ENCODE measurements around the gene SLAMF8.

SLAMF8 gene

GRCh38 chr1:159817276-159818041 is 9.2 kb upstream of the SLAMF8 start:
- Histone ChIP-seq H3K4me3 (ENCODE audit: low read length in 2 of 2) (no peak overlapping the region), H3K27me3 (ENCODE audit: control insufficient read depth in 2 of 2, insufficient read depth in 2 of 2, low read length in 2 of 2) (peaks cover 0 to 2% of the 10 kb centered on the region in 2 donors), H3K27ac (ENCODE audit: low read depth in 2 of 2, low read length in 2 of 2) (peak overlapping the region in 1 of 2 donors; percentile 49), H3K9ac (ENCODE audit: low read depth in 1 of 2, low read length in 2 of 2) (no peak overlapping the region), H3K4me1 (ENCODE audit: control insufficient read depth in 2 of 2, insufficient read depth in 2 of 2, low read length in 2 of 2) (peaks cover 0 to 2% of the 10 kb centered on the region in 2 donors), H3K9me3 (ENCODE audit: control insufficient read depth in 2 of 2, low read length in 2 of 2) (no peaks in the 10 kb centered on the region), H3K36me3 (ENCODE audit: control insufficient read depth in 2 of 2, insufficient read depth in 2 of 2, low read length in 2 of 2) (no peaks in the 10 kb centered on the region)

- no peak overlapping the region for H3K9ac ChIP-seq (ENCODE audit: low read depth in 1 of 2, low read length in 2 of 2)
- no peak overlapping the region for H3K4me3 ChIP-seq (ENCODE audit: low read length in 2 of 2)
- H3K4me1 ChIP-seq (ENCODE audit: control insufficient read depth in 2 of 2, insufficient read depth in 2 of 2, low read length in 2 of 2): peaks cover 0 to 5% of the 10 kb centered on the region in 2 donors
- H3K27ac ChIP-seq (ENCODE audit: low read depth in 2 of 2, low read length in 2 of 2): no peak overlapping the region
- H3K27me3 ChIP-seq (ENCODE audit: control insufficient read depth in 2 of 2, insufficient read depth in 2 of 2, low read length in 2 of 2): peaks cover 0 to 2% of the 10 kb centered on the region in 2 donors
- no peaks in the 10 kb centered on the region for H3K9me3 ChIP-seq (ENCODE audit: control insufficient read depth in 2 of 2, low read length in 2 of 2)
- no peaks in the 10 kb centered on the region for H3K36me3 ChIP-seq (ENCODE audit: control insufficient read depth in 2 of 2, insufficient read depth in 2 of 2, low read length in 2 of 2)
These were observed 5.4 kb upstream of the SLAMF8 start for GRCh38 chr1:159821171-159821867.

- H3K36me3 ChIP-seq (ENCODE audit: control insufficient read depth in 2 of 2, insufficient read depth in 2 of 2, low read length in 2 of 2): no peaks in the 10 kb centered on the region
- no peak overlapping the region for H3K4me3 ChIP-seq (ENCODE audit: low read length in 2 of 2)
- H3K27ac ChIP-seq (ENCODE audit: low read depth in 2 of 2, low read length in 2 of 2): no peak overlapping the region
- H3K9ac ChIP-seq (ENCODE audit: low read depth in 1 of 2, low read length in 2 of 2): no peak overlapping the region
- no peaks in the 10 kb centered on the region for H3K9me3 ChIP-seq (ENCODE audit: control insufficient read depth in 2 of 2, low read length in 2 of 2)
- H3K27me3 ChIP-seq (ENCODE audit: control insufficient read depth in 2 of 2, insufficient read depth in 2 of 2, low read length in 2 of 2): peaks cover 0 to 2% of the 10 kb centered on the region in 2 donors
- peaks cover 0 to 10% of the 10 kb centered on the region in 2 donors for H3K4me1 ChIP-seq (ENCODE audit: control insufficient read depth in 2 of 2, insufficient read depth in 2 of 2, low read length in 2 of 2)
These were observed 3.3 kb upstream of the SLAMF8 start for GRCh38 chr1:159823406-159823805.

GRCh38 chr1:159825564-159825963 is 1.1 kb upstream of the SLAMF8 start:
- H3K27ac ChIP-seq (ENCODE audit: low read depth in 2 of 2, low read length in 2 of 2): peak overlapping the region in 1 of 2 donors; percentile 34

GRCh38 chr1:159827102-159827490 is 423 bp downstream of the SLAMF8 start:
- peak overlapping the region in 1 of 2 donors; percentile 14 for H3K9ac ChIP-seq (ENCODE audit: low read depth in 1 of 2, low read length in 2 of 2)
- peaks cover 0 to 8% of the 10 kb centered on the region in 2 donors for H3K4me1 ChIP-seq (ENCODE audit: control insufficient read depth in 2 of 2, insufficient read depth in 2 of 2, low read length in 2 of 2)

More at GRCh38 chr1:159825564-159825963, 1.1 kb upstream of the SLAMF8 start:
- Histone ChIP-seq H3K4me1 (ENCODE audit: control insufficient read depth in 2 of 2, insufficient read depth in 2 of 2, low read length in 2 of 2) (peaks cover 0 to 10% of the 10 kb centered on the region in 2 donors), H3K9me3 (ENCODE audit: control insufficient read depth in 2 of 2, low read length in 2 of 2) (no peaks in the 10 kb centered on the region), H3K36me3 (ENCODE audit: control insufficient read depth in 2 of 2, insufficient read depth in 2 of 2, low read length in 2 of 2) (no peaks in the 10 kb centered on the region), H3K27me3 (ENCODE audit: control insufficient read depth in 2 of 2, insufficient read depth in 2 of 2, low read length in 2 of 2) (peaks cover 0 to 2% of the 10 kb centered on the region in 2 donors), H3K9ac (ENCODE audit: low read depth in 1 of 2, low read length in 2 of 2) (no peak overlapping the region), H3K4me3 (ENCODE audit: low read length in 2 of 2) (no peak overlapping the region)

GRCh38 chr1:159827549-159827948 is 876 bp downstream of the SLAMF8 start:
- Histone ChIP-seq H3K9ac (ENCODE audit: low read depth in 1 of 2, low read length in 2 of 2) (peak overlapping the region in 1 of 2 donors; percentile 14), H3K9me3 (ENCODE audit: control insufficient read depth in 2 of 2, low read length in 2 of 2) (no peaks in the 10 kb centered on the region), H3K4me1 (ENCODE audit: control insufficient read depth in 2 of 2, insufficient read depth in 2 of 2, low read length in 2 of 2) (peaks cover 0 to 8% of the 10 kb centered on the region in 2 donors), H3K36me3 (ENCODE audit: control insufficient read depth in 2 of 2, insufficient read depth in 2 of 2, low read length in 2 of 2) (no peaks in the 10 kb centered on the region), H3K27ac (ENCODE audit: low read depth in 2 of 2, low read length in 2 of 2) (no peak overlapping the region), H3K4me3 (ENCODE audit: low read length in 2 of 2) (peak overlapping the region; percentile 1 to 45), H3K27me3 (ENCODE audit: control insufficient read depth in 2 of 2, insufficient read depth in 2 of 2, low read length in 2 of 2) (no peaks in the 10 kb centered on the region)

More at GRCh38 chr1:159827102-159827490, 423 bp downstream of the SLAMF8 start:
- peak overlapping the region in 1 of 2 donors; percentile 20 for H3K27ac ChIP-seq (ENCODE audit: low read depth in 2 of 2, low read length in 2 of 2)
- H3K36me3 ChIP-seq (ENCODE audit: control insufficient read depth in 2 of 2, insufficient read depth in 2 of 2, low read length in 2 of 2): no peaks in the 10 kb centered on the region
- H3K4me3 ChIP-seq (ENCODE audit: low read length in 2 of 2): peak overlapping the region; percentile 30 to 45
- H3K9me3 ChIP-seq (ENCODE audit: control insufficient read depth in 2 of 2, low read length in 2 of 2): no peaks in the 10 kb centered on the region
- no peaks in the 10 kb centered on the region for H3K27me3 ChIP-seq (ENCODE audit: control insufficient read depth in 2 of 2, insufficient read depth in 2 of 2, low read length in 2 of 2)

- Histone ChIP-seq H3K4me3 (ENCODE audit: low read length in 2 of 2) (peak overlapping the region; percentile 20 to 41), H3K27ac (ENCODE audit: low read depth in 2 of 2, low read length in 2 of 2) (no peak overlapping the region), H3K27me3 (ENCODE audit: control insufficient read depth in 2 of 2, insufficient read depth in 2 of 2, low read length in 2 of 2) (no peaks in the 10 kb centered on the region), H3K4me1 (ENCODE audit: control insufficient read depth in 2 of 2, insufficient read depth in 2 of 2, low read length in 2 of 2) (peaks cover 0 to 8% of the 10 kb centered on the region in 2 donors), H3K9ac (ENCODE audit: low read depth in 1 of 2, low read length in 2 of 2) (no peak overlapping the region), H3K36me3 (ENCODE audit: control insufficient read depth in 2 of 2, insufficient read depth in 2 of 2, low read length in 2 of 2) (no peaks in the 10 kb centered on the region), H3K9me3 (ENCODE audit: control insufficient read depth in 2 of 2, low read length in 2 of 2) (no peaks in the 10 kb centered on the region)
These were observed 1.5 kb downstream of the SLAMF8 start for GRCh38 chr1:159828176-159828575.

- H3K4me1 ChIP-seq (ENCODE audit: control insufficient read depth in 2 of 2, insufficient read depth in 2 of 2, low read length in 2 of 2): peaks cover 0 to 8% of the 10 kb centered on the region in 2 donors
- H3K27me3 ChIP-seq (ENCODE audit: control insufficient read depth in 2 of 2, insufficient read depth in 2 of 2, low read length in 2 of 2): no peaks in the 10 kb centered on the region
- H3K9me3 ChIP-seq (ENCODE audit: control insufficient read depth in 2 of 2, low read length in 2 of 2): no peaks in the 10 kb centered on the region
- H3K9ac ChIP-seq (ENCODE audit: low read depth in 1 of 2, low read length in 2 of 2): no peak overlapping the region
- H3K4me3 ChIP-seq (ENCODE audit: low read length in 2 of 2): peak overlapping the region in 1 of 2 donors; percentile 41
- no peak overlapping the region for H3K27ac ChIP-seq (ENCODE audit: low read depth in 2 of 2, low read length in 2 of 2)
- no peaks in the 10 kb centered on the region for H3K36me3 ChIP-seq (ENCODE audit: control insufficient read depth in 2 of 2, insufficient read depth in 2 of 2, low read length in 2 of 2)
These were observed 2.1 kb downstream of the SLAMF8 start for GRCh38 chr1:159828581-159829272.

GRCh38 chr1:159829273-159829634 is 2.6 kb downstream of the SLAMF8 start:
- no peaks in the 10 kb centered on the region for H3K36me3 ChIP-seq (ENCODE audit: control insufficient read depth in 2 of 2, insufficient read depth in 2 of 2, low read length in 2 of 2)
- no peaks in the 10 kb centered on the region for H3K27me3 ChIP-seq (ENCODE audit: control insufficient read depth in 2 of 2, insufficient read depth in 2 of 2, low read length in 2 of 2)
- no peak overlapping the region for H3K9ac ChIP-seq (ENCODE audit: low read depth in 1 of 2, low read length in 2 of 2)
- H3K27ac ChIP-seq (ENCODE audit: low read depth in 2 of 2, low read length in 2 of 2): no peak overlapping the region
- no peak overlapping the region for H3K4me3 ChIP-seq (ENCODE audit: low read length in 2 of 2)
- H3K9me3 ChIP-seq (ENCODE audit: control insufficient read depth in 2 of 2, low read length in 2 of 2): no peaks in the 10 kb centered on the region
- H3K4me1 ChIP-seq (ENCODE audit: control insufficient read depth in 2 of 2, insufficient read depth in 2 of 2, low read length in 2 of 2): peaks cover 0 to 8% of the 10 kb centered on the region in 2 donors

Measured in mucosa of rectum (tissue), 2 donors.